Suppressor macrophage treated with lipopolysaccharide for 4 hours (primary cell): ENCODE measurements around the gene CLEC9A.

Experiments
- DNase-seq: peaks from one replicate; pipeline ENCODE4 v3.0.0-alpha.2; 2020

Gene CLEC9A

DNA sequence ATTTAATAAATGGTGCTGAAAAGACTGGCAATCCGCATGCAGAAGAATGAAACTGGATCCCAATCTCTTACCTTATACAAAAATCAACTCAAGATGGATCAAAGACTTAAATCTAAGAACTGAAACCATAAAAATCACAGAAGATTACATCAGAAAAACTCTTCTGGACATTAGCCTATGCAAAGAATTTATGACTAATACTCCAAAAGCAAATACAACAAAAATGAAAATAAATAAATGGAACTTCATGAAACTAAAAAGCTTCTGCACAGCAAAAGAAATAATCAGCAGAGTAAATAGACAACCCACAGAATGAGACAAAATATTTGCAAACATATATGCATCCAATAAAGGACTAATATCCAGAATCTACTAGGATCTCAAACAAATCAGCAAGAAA is 82.6 kb downstream of the CLEC9A start:
- peak; percentile 43 for DNase-seq

DNA sequence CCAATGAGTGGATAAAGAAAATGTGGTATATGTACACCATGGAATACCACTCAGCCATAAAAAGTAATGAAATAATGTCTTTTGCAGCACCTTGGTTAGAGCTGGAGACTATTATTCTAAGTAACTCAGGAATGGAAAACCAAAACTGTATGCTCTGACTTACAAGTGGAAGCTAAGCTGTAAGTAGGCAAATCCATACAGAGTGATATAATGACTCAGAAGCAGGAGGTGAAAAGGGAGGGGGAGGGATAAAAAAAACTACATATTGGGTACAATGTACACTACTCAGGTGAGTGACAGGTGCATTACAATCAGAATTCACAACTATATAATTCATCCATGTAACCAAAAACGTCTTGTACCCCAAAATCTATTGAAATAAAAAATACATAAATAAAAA is 83.4 kb downstream of the CLEC9A start:
- DNase-seq: no peak

DNA sequence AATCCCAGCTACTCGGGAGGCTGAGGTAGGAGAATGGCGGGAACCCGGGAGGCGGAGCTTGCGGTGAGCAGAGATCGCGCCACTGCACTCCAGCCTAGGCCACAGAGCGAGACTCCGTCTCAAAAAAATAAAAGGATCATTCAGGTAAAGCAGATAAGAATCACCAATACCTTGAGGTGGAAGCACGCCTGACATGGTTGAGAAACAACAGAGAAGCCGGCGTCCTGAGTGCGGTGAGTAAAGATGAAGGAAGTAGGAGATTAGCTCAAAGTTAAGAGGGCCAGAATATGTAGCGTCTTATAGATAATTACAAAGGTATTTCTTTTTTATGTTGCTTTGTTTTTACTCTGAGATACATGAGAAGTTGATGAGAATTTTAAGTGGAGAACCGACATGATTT is 84.8 kb downstream of the CLEC9A start:
- DNase-seq: no peak
